IPS-15b (cell line): ENCODE results near the gene C9.
"Not testable (repeated sequence)": the region's sequence is repeated elsewhere in the genome, so short reads cannot be mapped to it uniquely, and the experiment has no call there.

Source experiments
- H3K27me3 ChIP-seq: one replicate; pipeline ENCODE4 v1.6.1; 2013; ENCODE audit warnings: low read length; ENCODE audit not compliant: control insufficient read depth, insufficient read depth
- H3K36me3 ChIP-seq: one replicate; pipeline ENCODE4 v1.6.1; 2013; ENCODE audit warnings: low read length; ENCODE audit not compliant: control insufficient read depth, insufficient read depth
- H3K4me1 ChIP-seq: one replicate; pipeline ENCODE4 v1.6.1; 2013; ENCODE audit warnings: mild to moderate bottlenecking, low read length; ENCODE audit not compliant: control insufficient read depth, insufficient read depth
- H3K4me3 ChIP-seq: one replicate; pipeline ENCODE4 v1.5.1; 2013; ENCODE audit warnings: low read depth, low read length
- H3K9ac ChIP-seq: one replicate; pipeline ENCODE4 v1.6.1; 2013; ENCODE audit warnings: low read depth, mild to moderate bottlenecking, low read length
- H3K9me3 ChIP-seq: one replicate; pipeline ENCODE4 v1.6.1; 2013; ENCODE audit warnings: mild to moderate bottlenecking, low read length; ENCODE audit not compliant: control insufficient read depth, insufficient read depth

The C9 gene

GRCh38 chr5:39256477-39257235 lies 107.6 kb downstream of the C9 start:
- Histone ChIP-seq H3K9ac (no peak overlapping the region), H3K9me3 (no peaks in the 10 kb centered on the region), H3K4me1 (no peaks in the 10 kb centered on the region), H3K27me3 (no peaks in the 10 kb centered on the region), H3K36me3 (no peaks in the 10 kb centered on the region), H3K4me3 (no peak overlapping the region)

GRCh38 chr5:39255406-39255805 lies 108.9 kb downstream of the C9 start:
- no peaks in the 10 kb centered on the region for H3K27me3 ChIP-seq
- H3K4me3 ChIP-seq: no peak overlapping the region
- H3K9ac ChIP-seq: no peak overlapping the region
- no peaks in the 10 kb centered on the region for H3K9me3 ChIP-seq
- no peaks in the 10 kb centered on the region for H3K4me1 ChIP-seq
- no peaks in the 10 kb centered on the region for H3K36me3 ChIP-seq

- Histone ChIP-seq H3K4me1 (no peaks in the 10 kb centered on the region), H3K4me3 (no peak overlapping the region), H3K9ac (no peak overlapping the region), H3K27me3 (no peaks in the 10 kb centered on the region), H3K36me3 (no peaks in the 10 kb centered on the region), H3K9me3 (no peaks in the 10 kb centered on the region)
Measured at GRCh38 chr5:39254671-39255070, 109.6 kb downstream of the C9 start.

GRCh38 chr5:39253196-39253595 lies 111.1 kb downstream of the C9 start:
- no peaks in the 10 kb centered on the region for H3K9me3 ChIP-seq
- no peak overlapping the region for H3K9ac ChIP-seq
- no peaks in the 10 kb centered on the region for H3K4me1 ChIP-seq
- no peaks in the 10 kb centered on the region for H3K27me3 ChIP-seq
- H3K4me3 ChIP-seq: no peak overlapping the region
- no peaks in the 10 kb centered on the region for H3K36me3 ChIP-seq

GRCh38 chr5:39249564-39250274 lies 114.6 kb downstream of the C9 start:
- no peak overlapping the region for H3K9ac ChIP-seq

GRCh38 chr5:39249069-39249468 lies 115.2 kb downstream of the C9 start:
- Histone ChIP-seq H3K4me3 (no peak overlapping the region), H3K4me1 (no peaks in the 10 kb centered on the region), H3K36me3 (no peaks in the 10 kb centered on the region), H3K27me3 (no peaks in the 10 kb centered on the region), H3K9me3 (no peaks in the 10 kb centered on the region), H3K9ac (no peak overlapping the region)

More at GRCh38 chr5:39249564-39250274, 114.6 kb downstream of the C9 start:
- Histone ChIP-seq H3K27me3 (no peaks in the 10 kb centered on the region), H3K4me1 (no peaks in the 10 kb centered on the region), H3K9me3 (no peaks in the 10 kb centered on the region), H3K36me3 (no peaks in the 10 kb centered on the region), H3K4me3 (no peak overlapping the region)

GRCh38 chr5:39240750-39241149 lies 123.5 kb downstream of the C9 start:
- H3K4me3 ChIP-seq: no peak overlapping the region
- no peak overlapping the region for H3K9ac ChIP-seq
- H3K4me1 ChIP-seq: no peaks in the 10 kb centered on the region
- H3K9me3 ChIP-seq: no peaks in the 10 kb centered on the region
- H3K36me3 ChIP-seq: no peaks in the 10 kb centered on the region
- H3K27me3 ChIP-seq: no peaks in the 10 kb centered on the region

- Histone ChIP-seq H3K4me1 (no peaks in the 10 kb centered on the region), H3K27me3 (no peaks in the 10 kb centered on the region), H3K4me3 (no peak overlapping the region), H3K36me3 (no peaks in the 10 kb centered on the region), H3K9me3 (no peaks in the 10 kb centered on the region), H3K9ac (no peak overlapping the region)
Measured at GRCh38 chr5:39238366-39239105, 125.8 kb downstream of the C9 start.

- Histone ChIP-seq H3K27me3 (no peaks in the 10 kb centered on the region), H3K9ac (no peak overlapping the region), H3K9me3 (no peaks in the 10 kb centered on the region), H3K4me1 (no peaks in the 10 kb centered on the region), H3K4me3 (no peak overlapping the region), H3K36me3 (no peaks in the 10 kb centered on the region)
Measured at GRCh38 chr5:39236718-39237117, 127.6 kb downstream of the C9 start.

- H3K36me3 ChIP-seq: no peaks in the 10 kb centered on the region
- no peaks in the 10 kb centered on the region for H3K27me3 ChIP-seq
- H3K4me1 ChIP-seq: no peaks in the 10 kb centered on the region
- no peak overlapping the region for H3K9ac ChIP-seq
- H3K9me3 ChIP-seq: no peaks in the 10 kb centered on the region
- H3K4me3 ChIP-seq: no peak overlapping the region
Measured at GRCh38 chr5:39235648-39236047, 128.6 kb downstream of the C9 start.

- H3K9ac ChIP-seq, H3K4me1 ChIP-seq, H3K4me3 ChIP-seq, H3K27me3 ChIP-seq, H3K36me3 ChIP-seq, H3K9me3 ChIP-seq: not testable (repeated sequence)
Measured at GRCh38 chr5:39234494-39234893, 129.8 kb downstream of the C9 start.
